GM18498 (cell line): ENCODE measurements around the gene RPA1.

Source experiments
- ATAC-seq: cut with Tn5 transposase; IDR thresholded peaks from one replicate; pipeline ENCODE4 v1.9.1; 2021; ENCODE audit warnings: mild to moderate bottlenecking, moderate library complexity; ENCODE audit not compliant: unreplicated experiment

The RPA1 gene

GRCh38 chr17:1907216-1907631 lies 77.4 kb downstream of the RPA1 start:
- ATAC-seq, result no peak

GRCh38 chr17:1907909-1908698 lies 78.3 kb downstream of the RPA1 start:
- no peak for ATAC-seq

GRCh38 chr17:1908699-1909309 lies 79.0 kb downstream of the RPA1 start:
- ATAC-seq, result no peak

- no peak for ATAC-seq
These were observed 80.2 kb downstream of the RPA1 start for GRCh38 chr17:1909985-1910384.

GRCh38 chr17:1912146-1912545 lies 82.3 kb downstream of the RPA1 start:
- ATAC-seq, result no peak

- no peak for ATAC-seq
These were observed 83.9 kb downstream of the RPA1 start for GRCh38 chr17:1913702-1914101.

GRCh38 chr17:1914661-1915083 lies 84.9 kb downstream of the RPA1 start:
- no peak for ATAC-seq

- no peak for ATAC-seq
These were observed 86.1 kb downstream of the RPA1 start for GRCh38 chr17:1915889-1916288.

GRCh38 chr17:1916316-1916715 lies 86.5 kb downstream of the RPA1 start:
- no peak for ATAC-seq

- ATAC-seq, result no peak
These were observed 87.3 kb downstream of the RPA1 start for GRCh38 chr17:1916963-1917715.

GRCh38 chr17:1918346-1919162 lies 88.7 kb downstream of the RPA1 start:
- no peak for ATAC-seq

GRCh38 chr17:1919201-1919600 lies 89.4 kb downstream of the RPA1 start:
- ATAC-seq, result no peak

- no peak for ATAC-seq
These were observed 91.1 kb downstream of the RPA1 start for GRCh38 chr17:1920948-1921351.

GRCh38 chr17:1928976-1929375 lies 99.2 kb downstream of the RPA1 start:
- no peak for ATAC-seq

- ATAC-seq, result no peak
These were observed 100.5 kb downstream of the RPA1 start for GRCh38 chr17:1930337-1930645.

- ATAC-seq, result no peak
These were observed 102.2 kb downstream of the RPA1 start for GRCh38 chr17:1931844-1932579.

GRCh38 chr17:1933875-1934715 lies 104.3 kb downstream of the RPA1 start:
- no peak for ATAC-seq

GRCh38 chr17:1934901-1935300 lies 105.1 kb downstream of the RPA1 start:
- ATAC-seq, result no peak

GRCh38 chr17:1936766-1937165 lies 107.0 kb downstream of the RPA1 start:
- no peak for ATAC-seq

- no peak for ATAC-seq
These were observed 107.7 kb downstream of the RPA1 start for GRCh38 chr17:1937461-1937860.
